Measurements from ENCODE around the gene SEMA3F. TPM values are rescaled to one million over a fixed set of nuclear protein-coding genes. Genes with fewer than 3 reads are reported as not detected.

Gene SEMA3F
- total and polyA plus RNA-seq, 2 experiments from 2014 or later: 13.9 to 15.5 TPM

DNA sequence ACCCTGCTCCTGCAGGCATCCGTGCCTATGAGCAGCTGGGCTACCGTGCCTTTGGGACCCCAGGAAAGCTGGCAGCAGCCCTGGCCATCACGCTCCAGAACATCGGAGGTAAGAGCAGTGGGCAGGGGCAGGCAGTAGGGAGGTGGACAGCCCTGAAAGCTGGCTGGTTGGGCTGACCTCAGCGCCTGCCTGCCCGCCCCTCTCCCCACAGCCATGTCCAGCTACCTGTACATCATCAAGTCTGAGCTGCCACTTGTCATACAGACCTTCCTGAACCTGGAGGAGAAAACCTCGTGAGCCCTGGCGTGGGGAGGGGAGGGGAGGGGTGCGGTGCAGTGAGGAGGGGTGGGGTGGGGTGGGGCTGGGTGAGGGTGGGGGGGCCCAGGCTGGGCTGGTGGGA lies 60.4 kb downstream of the SEMA3F start:
- Histone ChIP-seq H3K4me1 (ENCODE audit: insufficient read depth) (no peaks in the 10 kb centered on the region), H3K27me3 (no peaks in the 10 kb centered on the region), H3K4me2 (no peak overlapping the region), H4K20me1 (ENCODE audit: insufficient read depth, poor library complexity, severe bottlenecking) (no peaks in the 10 kb centered on the region), H3K9me3 (ENCODE audit: low read depth) (no peaks in the 10 kb centered on the region), H3K36me3 (replicated peaks; ENCODE audit: insufficient read depth, low read depth) (no peaks in the 10 kb centered on the region), H3K27ac (no peak overlapping the region), H3K4me3 (no peak overlapping the region), H3K79me2 (no peaks in the 10 kb centered on the region), H3K9me2 (replicated peaks; ENCODE audit: insufficient read depth) (no peaks in the 10 kb centered on the region), H2AFZ (no peak overlapping the region)
- no peak for DNase-seq (ENCODE audit: low spot score)
- no peak for TF ChIP-seq EZH2phosphoT487 (IDR thresholded peaks at IDR 0.05; ENCODE audit: low read depth, severe bottlenecking, unreplicated experiment)
- no peak for TF ChIP-seq CTCF (IDR thresholded peaks at IDR 0.05; ENCODE audit: poor library complexity)
- WGBS (ENCODE audit: low lambda C conversion rate, missing lambda C conversion rate): 74% methylated on average over 7 of the region's 9 CpGs

DNA sequence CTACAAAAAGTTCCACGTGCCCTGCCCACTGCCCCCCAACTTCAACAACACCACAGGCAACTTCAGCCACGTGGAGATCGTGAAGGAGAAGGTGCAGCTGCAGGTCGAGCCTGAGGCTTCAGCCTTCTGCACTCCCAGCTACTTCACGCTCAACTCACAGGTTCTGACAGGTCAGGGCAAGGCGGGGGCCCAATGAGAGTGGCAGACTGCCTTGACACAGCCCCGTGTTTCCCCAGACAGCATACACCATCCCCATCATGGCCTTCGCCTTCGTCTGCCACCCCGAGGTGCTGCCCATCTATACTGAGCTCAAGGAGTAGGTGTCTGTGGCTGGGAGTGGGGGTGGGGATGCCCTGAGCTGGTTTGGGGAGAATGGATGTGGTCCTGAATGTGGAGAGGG lies 62.6 kb downstream of the SEMA3F start:
- Histone ChIP-seq H3K4me1 (ENCODE audit: insufficient read depth) (no peaks in the 10 kb centered on the region), H4K20me1 (ENCODE audit: insufficient read depth, poor library complexity, severe bottlenecking) (no peaks in the 10 kb centered on the region), H3K79me2 (no peaks in the 10 kb centered on the region), H2AFZ (no peak overlapping the region), H3K4me2 (no peak overlapping the region), H3K9me2 (replicated peaks; ENCODE audit: insufficient read depth) (no peaks in the 10 kb centered on the region), H3K4me3 (no peak overlapping the region), H3K36me3 (replicated peaks; ENCODE audit: insufficient read depth, low read depth) (no peaks in the 10 kb centered on the region), H3K27ac (no peak overlapping the region), H3K9me3 (ENCODE audit: low read depth) (no peaks in the 10 kb centered on the region), H3K27me3 (no peaks in the 10 kb centered on the region)
- TF ChIP-seq EZH2 (IDR thresholded peaks at IDR 0.05; ENCODE audit: borderline replicate concordance): no peak
- TF ChIP-seq EZH2phosphoT487 (IDR thresholded peaks at IDR 0.05; ENCODE audit: low read depth, severe bottlenecking, unreplicated experiment): no peak
- TF ChIP-seq CTCF (IDR thresholded peaks at IDR 0.05; ENCODE audit: poor library complexity): no peak
- 79% methylated on average over 10 of the region's 10 CpGs for WGBS (ENCODE audit: low lambda C conversion rate, missing lambda C conversion rate)
- no peak for DNase-seq (ENCODE audit: low spot score)

DNA sequence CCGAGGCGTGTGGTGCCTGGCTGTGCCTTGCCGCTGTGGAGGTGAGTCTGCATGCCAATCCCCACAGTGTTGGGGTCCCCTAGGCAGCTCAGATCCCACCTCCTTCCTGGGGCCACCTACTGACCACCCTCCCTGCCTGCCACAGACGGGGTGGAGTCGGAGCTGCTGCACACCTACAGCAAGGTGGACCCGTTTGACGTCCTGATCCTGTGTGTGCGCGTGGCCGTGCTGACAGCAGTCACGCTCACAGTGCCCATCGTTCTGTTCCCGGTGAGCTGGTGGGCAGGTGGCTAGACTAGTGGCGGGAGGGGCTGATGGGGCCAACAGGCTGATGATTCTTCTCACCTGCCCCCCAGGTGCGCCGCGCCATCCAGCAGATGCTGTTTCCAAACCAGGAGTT lies 63.3 kb downstream of the SEMA3F start:
- H3K36me3 ChIP-seq (replicated peaks; ENCODE audit: insufficient read depth, low read depth): no peaks in the 10 kb centered on the region
- H3K9me2 ChIP-seq (replicated peaks; ENCODE audit: insufficient read depth): no peaks in the 10 kb centered on the region
- no peak overlapping the region for H3K27ac ChIP-seq
- 96% methylated on average over 17 of the region's 17 CpGs for WGBS (ENCODE audit: low lambda C conversion rate, missing lambda C conversion rate)
- H4K20me1 ChIP-seq (ENCODE audit: insufficient read depth, poor library complexity, severe bottlenecking): no peaks in the 10 kb centered on the region
- no peak for DNase-seq (ENCODE audit: low spot score)
- H3K4me3 ChIP-seq: no peak overlapping the region
- no peaks in the 10 kb centered on the region for H3K4me1 ChIP-seq (ENCODE audit: insufficient read depth)
- TF ChIP-seq EZH2 (IDR thresholded peaks at IDR 0.05; ENCODE audit: borderline replicate concordance): no peak
- TF ChIP-seq CTCF (IDR thresholded peaks at IDR 0.05; ENCODE audit: poor library complexity): no peak
- TF ChIP-seq EZH2phosphoT487 (IDR thresholded peaks at IDR 0.05; ENCODE audit: low read depth, severe bottlenecking, unreplicated experiment): no peak
- H3K27me3 ChIP-seq: no peaks in the 10 kb centered on the region
- H3K4me2 ChIP-seq: no peak overlapping the region
- no peak overlapping the region for H2AFZ ChIP-seq
- no peaks in the 10 kb centered on the region for H3K9me3 ChIP-seq (ENCODE audit: low read depth)
- no peaks in the 10 kb centered on the region for H3K79me2 ChIP-seq

DNA sequence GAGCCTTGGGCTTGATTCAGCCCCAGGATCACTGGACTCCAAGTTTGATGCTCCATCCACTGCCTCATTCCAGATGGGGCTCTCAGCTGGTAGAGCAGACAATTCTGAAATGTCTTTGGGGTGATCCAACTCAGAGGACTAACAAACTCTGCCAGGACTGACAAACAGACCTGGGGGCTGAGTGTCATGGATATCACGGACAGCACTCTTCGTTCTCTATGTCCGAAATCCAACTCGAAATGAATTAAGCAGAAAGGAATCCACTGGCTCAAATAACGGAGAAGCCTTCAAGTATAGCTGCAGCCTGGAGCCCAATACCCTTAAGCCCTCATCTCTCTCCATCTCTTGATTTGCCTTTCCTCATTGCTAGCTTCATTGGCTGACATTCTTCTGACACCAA lies 64.2 kb downstream of the SEMA3F start:
- H3K4me3 ChIP-seq: no peak overlapping the region
- H2AFZ ChIP-seq: no peak overlapping the region
- H3K27me3 ChIP-seq: no peaks in the 10 kb centered on the region
- no peaks in the 10 kb centered on the region for H3K4me1 ChIP-seq (ENCODE audit: insufficient read depth)
- DNase-seq (ENCODE audit: low spot score): no peak
- no peaks in the 10 kb centered on the region for H3K9me2 ChIP-seq (replicated peaks; ENCODE audit: insufficient read depth)
- no peaks in the 10 kb centered on the region for H4K20me1 ChIP-seq (ENCODE audit: insufficient read depth, poor library complexity, severe bottlenecking)
- 92% methylated on average over 5 of the region's 5 CpGs for WGBS (ENCODE audit: low lambda C conversion rate, missing lambda C conversion rate)
- no peak for TF ChIP-seq EZH2phosphoT487 (IDR thresholded peaks at IDR 0.05; ENCODE audit: low read depth, severe bottlenecking, unreplicated experiment)
- TF ChIP-seq EZH2 (IDR thresholded peaks at IDR 0.05; ENCODE audit: borderline replicate concordance): no peak
- no peak for TF ChIP-seq CTCF (IDR thresholded peaks at IDR 0.05; ENCODE audit: poor library complexity)
- H3K36me3 ChIP-seq (replicated peaks; ENCODE audit: insufficient read depth, low read depth): no peaks in the 10 kb centered on the region
- H3K79me2 ChIP-seq: no peaks in the 10 kb centered on the region
- no peaks in the 10 kb centered on the region for H3K9me3 ChIP-seq (ENCODE audit: low read depth)
- H3K4me2 ChIP-seq: no peak overlapping the region
- no peak overlapping the region for H3K27ac ChIP-seq
